ENCODE results near the gene CACNA2D1.
"Not testable (repeated sequence)": the region's sequence is repeated elsewhere in the genome, so short reads cannot be mapped to it uniquely, and the experiment has no call there.

The CACNA2D1 gene

GRCh38 chr7:82172017-82172416 lies 271.6 kb downstream of the CACNA2D1 start:
- DNase-seq (ENCODE audit: low read depth, low spot score): no peak

- no peak for DNase-seq (ENCODE audit: low read depth, low spot score)
These were observed 275.8 kb downstream of the CACNA2D1 start for GRCh38 chr7:82167558-82168314.

- no peak for DNase-seq (ENCODE audit: low read depth, low spot score)
These were observed 277.1 kb downstream of the CACNA2D1 start for GRCh38 chr7:82166260-82167015.

GRCh38 chr7:82164813-82165212 lies 278.8 kb downstream of the CACNA2D1 start:
- DNase-seq (ENCODE audit: low read depth, low spot score): no peak

GRCh38 chr7:82164410-82164809 lies 279.2 kb downstream of the CACNA2D1 start:
- no peak for DNase-seq (ENCODE audit: low read depth, low spot score)

- no peak for DNase-seq (ENCODE audit: low read depth, low spot score)
These were observed 280.0 kb downstream of the CACNA2D1 start for GRCh38 chr7:82163586-82163985.

- DNase-seq (ENCODE audit: low read depth, low spot score): no peak
These were observed 281.3 kb downstream of the CACNA2D1 start for GRCh38 chr7:82162289-82162688.

- no peak for DNase-seq (ENCODE audit: low read depth, low spot score)
These were observed 285.2 kb downstream of the CACNA2D1 start for GRCh38 chr7:82158327-82158726.

GRCh38 chr7:82156893-82157292 lies 286.7 kb downstream of the CACNA2D1 start:
- no peak for DNase-seq (ENCODE audit: low read depth, low spot score)

GRCh38 chr7:82156168-82156567 lies 287.4 kb downstream of the CACNA2D1 start:
- DNase-seq (ENCODE audit: low read depth, low spot score): peak; percentile 26

- no peak for DNase-seq (ENCODE audit: low read depth, low spot score)
These were observed 288.8 kb downstream of the CACNA2D1 start for GRCh38 chr7:82154728-82155127.

- no peak for DNase-seq (ENCODE audit: low read depth, low spot score)
These were observed 289.8 kb downstream of the CACNA2D1 start for GRCh38 chr7:82153776-82154175.

GRCh38 chr7:82152858-82153257 lies 290.7 kb downstream of the CACNA2D1 start:
- DNase-seq (ENCODE audit: low read depth, low spot score): no peak

- no peak for DNase-seq (ENCODE audit: low read depth, low spot score)
These were observed 297.1 kb downstream of the CACNA2D1 start for GRCh38 chr7:82146491-82146890.

- DNase-seq (ENCODE audit: low read depth, low spot score): no peak
These were observed 301.2 kb downstream of the CACNA2D1 start for GRCh38 chr7:82142263-82142864.

GRCh38 chr7:82141427-82141826 lies 302.1 kb downstream of the CACNA2D1 start:
- no peak for DNase-seq (ENCODE audit: low read depth, low spot score)

- DNase-seq (ENCODE audit: low read depth, low spot score): not testable (repeated sequence)
These were observed 303.0 kb downstream of the CACNA2D1 start for GRCh38 chr7:82140608-82141007.

- DNase-seq (ENCODE audit: low read depth, low spot score): no peak
These were observed 312.4 kb downstream of the CACNA2D1 start for GRCh38 chr7:82131215-82131614.

- DNase-seq (ENCODE audit: low read depth, low spot score): no peak
These were observed 314.5 kb downstream of the CACNA2D1 start for GRCh38 chr7:82129091-82129490.

- no peak for DNase-seq (ENCODE audit: low read depth, low spot score)
These were observed 315.0 kb downstream of the CACNA2D1 start for GRCh38 chr7:82128546-82128945.

GRCh38 chr7:82126576-82126975 lies 317.0 kb downstream of the CACNA2D1 start:
- DNase-seq (ENCODE audit: low read depth, low spot score): no peak

- no peak for DNase-seq (ENCODE audit: low read depth, low spot score)
These were observed 319.1 kb downstream of the CACNA2D1 start for GRCh38 chr7:82124445-82124844.

- DNase-seq (ENCODE audit: low read depth, low spot score): no peak
These were observed 321.3 kb downstream of the CACNA2D1 start for GRCh38 chr7:82122275-82122674.
